A549 (cell line): ENCODE measurements around the gene HMX3.

Experiments
- BHLHE40 ChIP-seq: IDR thresholded peaks from 2 replicates; pipeline ENCODE4 v1.6.1; 2012; ENCODE audit warnings: low read depth, low read length, inconsistent platforms
- CEBPB ChIP-seq, 2 experiments: fragments of >200 bp in 1 of 2; sonication (Bioruptor Twin) in 1 of 2; formaldehyde crosslinking in 1 of 2; IDR thresholded peaks; 2 replicates each; pipeline ENCODE4 v1.6.1; 2012 to 2016
- EHF ChIP-seq: fragments of 250-450 bp; sonication (Bioruptor Pico); IDR thresholded peaks from 2 replicates; pipeline ENCODE4 v1.5.0; 2020; ENCODE audit warnings: mild to moderate bottlenecking
- EP300 ChIP-seq, 2 experiments: fragments of >200 bp; sonication (Bioruptor Twin); formaldehyde crosslinking; IDR thresholded peaks; 2 replicates in 1 of 2; 3 replicates in 1 of 2; pipeline ENCODE4 v1.6.1; 2016 to 2017
- HDAC2 ChIP-seq: fragments of 200-600 bp; sonication (generic); IDR thresholded peaks from 2 replicates; pipeline ENCODE4 v1.6.1; 2016
- JUN ChIP-seq, 2 experiments: fragments of >200 bp; sonication (Bioruptor Twin); formaldehyde crosslinking; IDR thresholded peaks; 2 replicates in 1 of 2; 3 replicates in 1 of 2; pipeline ENCODE4 v1.6.1; 2016 to 2017
- JUNB ChIP-seq: fragments of >200 bp; sonication (Bioruptor Twin); formaldehyde crosslinking; IDR thresholded peaks from 2 replicates; pipeline ENCODE4 v1.6.1; 2016
- MAFK ChIP-seq: fragments of 450-650 bp; IDR thresholded peaks from 2 replicates; pipeline ENCODE4 v1.6.1; 2014; ENCODE audit not compliant: partially characterized antibody
- MYC ChIP-seq: IDR thresholded peaks from 2 replicates; pipeline ENCODE4 v1.6.1; 2012; ENCODE audit warnings: mild to moderate bottlenecking, inconsistent platforms, low read length, improper control_type of control experiment, borderline replicate concordance
- POLR2A ChIP-seq: IDR thresholded peaks from 2 replicates; pipeline ENCODE4 v1.6.1; 2012; ENCODE audit warnings: mild to moderate bottlenecking, low read length
- REST ChIP-seq: fragments of 200-600 bp; sonication (generic); IDR thresholded peaks from 2 replicates; pipeline ENCODE4 v1.6.1; 2016; ENCODE audit warnings: antibody characterized with exemption, mild to moderate bottlenecking, moderate library complexity
- ZNF302 ChIP-seq: fragments of 250-450 bp; sonication (Bioruptor Pico); IDR thresholded peaks from 2 replicates; pipeline ENCODE4 v1.9.0; 2021; ENCODE audit warnings: inconsistent platforms, mild to moderate bottlenecking, moderate library complexity
- TF ChIP-seq, protein P1 (sequence below): fragments of >200 bp; sonication (Bioruptor Twin); formaldehyde crosslinking; IDR thresholded peaks from 3 replicates; pipeline ENCODE4 v1.5.1; 2016
- TF ChIP-seq, protein P2 (sequence below): fragments of 150-350 bp; IDR thresholded peaks from 2 replicates; pipeline ENCODE4 v1.6.1; 2014; ENCODE audit warnings: low read depth, mild to moderate bottlenecking, low read length

DNA sequence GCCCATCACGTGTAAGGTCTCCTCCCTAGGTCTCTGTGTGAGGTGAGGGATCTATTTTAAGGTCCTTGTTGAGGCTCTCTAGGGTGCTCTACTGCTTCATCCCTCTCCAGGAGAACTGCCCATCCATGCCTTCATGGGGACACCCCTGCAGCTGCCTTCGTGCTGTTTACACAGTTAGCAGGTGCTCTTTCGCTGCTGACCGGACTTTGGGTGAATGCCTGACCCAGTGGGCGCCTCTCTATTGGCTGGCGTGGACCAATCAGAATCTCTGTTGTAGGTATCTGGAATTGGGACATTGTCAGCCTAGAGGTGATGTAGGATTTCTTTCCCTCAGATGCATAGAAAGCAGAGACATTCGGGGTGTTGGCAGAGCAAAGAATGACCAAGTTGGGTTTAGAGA, 38.7 kb upstream of the HMX3 start:
- TF ChIP-seq HDAC2 (no peak), POLR2A (no peak), EP300 (IDR thresholded peaks at IDR 0.05) (no peak), CEBPB (IDR thresholded peaks at IDR 0.05) (no peak), JUN (IDR thresholded peaks at IDR 0.05) (no peak), BHLHE40 (no peak), MYC (no peak), JUNB (no peak), ZNF302 (CRISPR knock-in tag) (no peak), REST (no peak), MAFK (no peak), EHF (CRISPR knock-in tag) (no peak)
- TF ChIP-seq, protein P1, sequence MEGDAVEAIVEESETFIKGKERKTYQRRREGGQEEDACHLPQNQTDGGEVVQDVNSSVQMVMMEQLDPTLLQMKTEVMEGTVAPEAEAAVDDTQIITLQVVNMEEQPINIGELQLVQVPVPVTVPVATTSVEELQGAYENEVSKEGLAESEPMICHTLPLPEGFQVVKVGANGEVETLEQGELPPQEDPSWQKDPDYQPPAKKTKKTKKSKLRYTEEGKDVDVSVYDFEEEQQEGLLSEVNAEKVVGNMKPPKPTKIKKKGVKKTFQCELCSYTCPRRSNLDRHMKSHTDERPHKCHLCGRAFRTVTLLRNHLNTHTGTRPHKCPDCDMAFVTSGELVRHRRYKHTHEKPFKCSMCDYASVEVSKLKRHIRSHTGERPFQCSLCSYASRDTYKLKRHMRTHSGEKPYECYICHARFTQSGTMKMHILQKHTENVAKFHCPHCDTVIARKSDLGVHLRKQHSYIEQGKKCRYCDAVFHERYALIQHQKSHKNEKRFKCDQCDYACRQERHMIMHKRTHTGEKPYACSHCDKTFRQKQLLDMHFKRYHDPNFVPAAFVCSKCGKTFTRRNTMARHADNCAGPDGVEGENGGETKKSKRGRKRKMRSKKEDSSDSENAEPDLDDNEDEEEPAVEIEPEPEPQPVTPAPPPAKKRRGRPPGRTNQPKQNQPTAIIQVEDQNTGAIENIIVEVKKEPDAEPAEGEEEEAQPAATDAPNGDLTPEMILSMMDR = no peak
- TF ChIP-seq, protein P2, sequence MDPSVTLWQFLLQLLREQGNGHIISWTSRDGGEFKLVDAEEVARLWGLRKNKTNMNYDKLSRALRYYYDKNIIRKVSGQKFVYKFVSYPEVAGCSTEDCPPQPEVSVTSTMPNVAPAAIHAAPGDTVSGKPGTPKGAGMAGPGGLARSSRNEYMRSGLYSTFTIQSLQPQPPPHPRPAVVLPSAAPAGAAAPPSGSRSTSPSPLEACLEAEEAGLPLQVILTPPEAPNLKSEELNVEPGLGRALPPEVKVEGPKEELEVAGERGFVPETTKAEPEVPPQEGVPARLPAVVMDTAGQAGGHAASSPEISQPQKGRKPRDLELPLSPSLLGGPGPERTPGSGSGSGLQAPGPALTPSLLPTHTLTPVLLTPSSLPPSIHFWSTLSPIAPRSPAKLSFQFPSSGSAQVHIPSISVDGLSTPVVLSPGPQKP = no peak
